ENCODE data around the gene YWHAG.

- no peak for TF ChIP-seq CTCF (IDR thresholded peaks at IDR 0.05)
- no peak for TF ChIP-seq POLR2A (IDR thresholded peaks at IDR 0.05)
Measured at GRCh38 chr7:76403780-76404494, 45.1 kb upstream of the YWHAG start.
